ENCODE measurements around the gene ALPP. TPM values are rescaled to one million over a fixed set of nuclear protein-coding genes. Genes with fewer than 3 reads are reported as not detected.

Gene ALPP
- total and polyA plus RNA-seq, 2 of the 13 experiments (the other 11 are each of a cell fraction or from before 2014, with no cell fraction given), result not detected

DNA sequence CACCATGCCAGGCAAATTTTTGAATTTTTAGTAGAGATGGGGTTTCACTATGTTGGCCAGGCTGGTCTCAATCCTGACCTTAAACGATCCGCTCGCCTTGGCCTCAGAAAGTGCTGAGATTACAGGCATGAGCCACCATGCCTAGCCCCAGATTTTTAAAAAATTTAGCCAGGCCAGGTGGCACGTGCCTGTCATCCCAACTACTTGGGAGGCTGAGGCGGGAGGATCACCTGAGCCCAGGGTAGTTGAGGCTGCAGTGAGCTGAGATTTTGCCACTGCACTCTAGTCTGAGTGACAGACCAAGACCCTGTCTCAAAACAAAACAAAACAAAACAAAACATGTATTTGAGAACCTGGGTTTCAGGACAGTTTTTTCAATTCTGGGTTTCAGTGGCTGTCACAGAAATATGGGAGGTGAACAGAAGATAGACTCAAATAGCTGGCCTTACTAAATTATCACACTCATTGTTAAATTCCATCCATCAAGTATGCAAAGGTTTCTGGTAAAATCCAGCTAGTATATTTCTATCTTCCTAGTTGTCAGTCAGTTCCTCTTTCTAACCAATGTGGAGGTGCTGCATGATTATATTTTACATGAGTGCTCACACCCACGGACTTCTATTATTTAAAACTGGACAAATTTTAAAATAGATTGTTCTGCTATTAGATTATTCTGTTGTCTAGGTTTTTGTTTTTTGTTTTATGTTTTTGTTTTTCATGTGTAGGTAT, 33.5 kb downstream of the ALPP start:
- TF ChIP-seq ZNF24 (IDR thresholded peaks at IDR 0.05) (no peak), ZSCAN20 (CRISPR knock-in tag; IDR thresholded peaks at IDR 0.05; ENCODE audit: borderline replicate concordance) (no peak)
- Histone ChIP-seq H3K79me2 (ENCODE audit: insufficient read depth, low read length) (no peaks in the 10 kb centered on the region), H3K27me3 (ENCODE audit: control insufficient read depth in 1 of 2, insufficient read depth in 2 of 2, low read length in 2 of 2) (peaks cover 1 to 49% of the 10 kb centered on the region in 2 experiments; a peak in 4 of 5 replicates), H3K9ac (ENCODE audit: insufficient read depth, low read depth, low read length) (no peak overlapping the region), H3K27ac (ENCODE audit: extremely low read length, insufficient read depth, low read length) (no peak overlapping the region), H3K36me3 (replicated peaks in 1 of 2; ENCODE audit: control insufficient read depth in 1 of 2, insufficient read depth in 2 of 2, low read length in 2 of 2) (no peaks in the 10 kb centered on the region), H3K4me3 (replicated peaks in 1 of 3; ENCODE audit: insufficient read depth in 1 of 3, low read depth in 2 of 3, low read length in 3 of 3) (no peak overlapping the region), H3K4me1 (ENCODE audit: insufficient read depth, low read length) (peaks cover 8% of the 10 kb centered on the region), H2AFZ (ENCODE audit: low read length) (no peak overlapping the region), H3K4me2 (ENCODE audit: low read depth, low read length) (no peak overlapping the region), H3K9me3 (ENCODE audit: low read length) (no peaks in the 10 kb centered on the region), H4K20me1 (ENCODE audit: insufficient read depth, low read length) (no peaks in the 10 kb centered on the region)
- ChIA-PET POLR2A (no interaction called here), CTCF (ENCODE audit: low intra/inter-chr PET ratio, low total read pairs) (no interaction called here)
- 59% methylated on average over 6 of the region's 6 CpGs for WGBS (ENCODE audit: low lambda C conversion rate)
- in situ Hi-C loops (cut with HindIII; ENCODE audit: extremely low pct_ligation_motif_present, low pct_unique_long_range_greater_than_20kb) (no loop called here), intact Hi-C loops (cut with micrococcal nuclease; ENCODE audit: unreplicated experiment) (no loop called here)
- ATAC-seq, result no peak
- no peak for FAIRE-seq
- DNase-seq (ENCODE audit: low spot score), result no peak
- BruUV-seq (replicated peaks), result no TSS peak

DNA sequence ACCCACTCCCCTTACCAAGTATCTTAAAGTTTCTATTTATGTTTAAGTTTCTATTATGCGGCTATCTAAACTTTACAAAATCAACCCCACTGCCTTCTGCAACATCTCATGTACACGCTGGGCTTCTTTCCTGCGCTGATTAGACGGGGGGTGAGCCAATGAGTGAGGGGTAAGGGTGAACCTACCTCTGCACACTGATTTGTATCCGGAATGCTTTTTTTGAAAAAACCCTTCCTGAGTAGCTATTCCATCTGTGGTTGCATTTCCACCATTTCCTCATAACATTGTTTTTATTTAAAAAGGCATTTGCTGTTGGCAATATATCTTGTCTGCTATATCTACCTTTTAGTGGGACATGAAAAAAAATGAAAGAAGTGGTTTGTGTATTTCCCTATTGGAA, 34.4 kb downstream of the ALPP start:
- H3K9ac ChIP-seq (ENCODE audit: insufficient read depth, low read depth, low read length), result no peak overlapping the region
- no peaks in the 10 kb centered on the region for H3K79me2 ChIP-seq (ENCODE audit: insufficient read depth, low read length)
- in situ Hi-C loops (cut with HindIII; ENCODE audit: extremely low pct_ligation_motif_present, low pct_unique_long_range_greater_than_20kb), result no loop called here
- H3K27me3 ChIP-seq (ENCODE audit: control insufficient read depth in 1 of 2, insufficient read depth in 2 of 2, low read length in 2 of 2), result peaks cover 4 to 54% of the 10 kb centered on the region in 2 experiments; a peak in 4 of 5 replicates
- H2AFZ ChIP-seq (ENCODE audit: low read length), result no peak overlapping the region
- H3K4me3 ChIP-seq (replicated peaks in 1 of 3; ENCODE audit: insufficient read depth in 1 of 3, low read depth in 2 of 3, low read length in 3 of 3), result no peak overlapping the region
- H3K4me1 ChIP-seq (ENCODE audit: insufficient read depth, low read length), result no peaks in the 10 kb centered on the region
- H3K4me2 ChIP-seq (ENCODE audit: low read depth, low read length), result no peak overlapping the region
- DNase-seq (ENCODE audit: low spot score) (no peak), ATAC-seq (no peak), FAIRE-seq (no peak)
- H4K20me1 ChIP-seq (ENCODE audit: insufficient read depth, low read length), result no peaks in the 10 kb centered on the region
- BruUV-seq (replicated peaks), result no TSS peak
- POLR2A ChIA-PET, result no interaction called here
- no peaks in the 10 kb centered on the region for H3K36me3 ChIP-seq (replicated peaks in 1 of 2; ENCODE audit: control insufficient read depth in 1 of 2, insufficient read depth in 2 of 2, low read length in 2 of 2)
- 19% methylated on average over 5 of the region's 5 CpGs for WGBS (ENCODE audit: low lambda C conversion rate)
- no peaks in the 10 kb centered on the region for H3K9me3 ChIP-seq (ENCODE audit: low read length)
- no peak overlapping the region for H3K27ac ChIP-seq (ENCODE audit: extremely low read length, insufficient read depth, low read length)
- intact Hi-C loops (cut with micrococcal nuclease; ENCODE audit: unreplicated experiment), result no loop called here
- CTCF ChIA-PET (ENCODE audit: low intra/inter-chr PET ratio, low total read pairs), result no interaction called here
- TF ChIP-seq, protein P1, sequence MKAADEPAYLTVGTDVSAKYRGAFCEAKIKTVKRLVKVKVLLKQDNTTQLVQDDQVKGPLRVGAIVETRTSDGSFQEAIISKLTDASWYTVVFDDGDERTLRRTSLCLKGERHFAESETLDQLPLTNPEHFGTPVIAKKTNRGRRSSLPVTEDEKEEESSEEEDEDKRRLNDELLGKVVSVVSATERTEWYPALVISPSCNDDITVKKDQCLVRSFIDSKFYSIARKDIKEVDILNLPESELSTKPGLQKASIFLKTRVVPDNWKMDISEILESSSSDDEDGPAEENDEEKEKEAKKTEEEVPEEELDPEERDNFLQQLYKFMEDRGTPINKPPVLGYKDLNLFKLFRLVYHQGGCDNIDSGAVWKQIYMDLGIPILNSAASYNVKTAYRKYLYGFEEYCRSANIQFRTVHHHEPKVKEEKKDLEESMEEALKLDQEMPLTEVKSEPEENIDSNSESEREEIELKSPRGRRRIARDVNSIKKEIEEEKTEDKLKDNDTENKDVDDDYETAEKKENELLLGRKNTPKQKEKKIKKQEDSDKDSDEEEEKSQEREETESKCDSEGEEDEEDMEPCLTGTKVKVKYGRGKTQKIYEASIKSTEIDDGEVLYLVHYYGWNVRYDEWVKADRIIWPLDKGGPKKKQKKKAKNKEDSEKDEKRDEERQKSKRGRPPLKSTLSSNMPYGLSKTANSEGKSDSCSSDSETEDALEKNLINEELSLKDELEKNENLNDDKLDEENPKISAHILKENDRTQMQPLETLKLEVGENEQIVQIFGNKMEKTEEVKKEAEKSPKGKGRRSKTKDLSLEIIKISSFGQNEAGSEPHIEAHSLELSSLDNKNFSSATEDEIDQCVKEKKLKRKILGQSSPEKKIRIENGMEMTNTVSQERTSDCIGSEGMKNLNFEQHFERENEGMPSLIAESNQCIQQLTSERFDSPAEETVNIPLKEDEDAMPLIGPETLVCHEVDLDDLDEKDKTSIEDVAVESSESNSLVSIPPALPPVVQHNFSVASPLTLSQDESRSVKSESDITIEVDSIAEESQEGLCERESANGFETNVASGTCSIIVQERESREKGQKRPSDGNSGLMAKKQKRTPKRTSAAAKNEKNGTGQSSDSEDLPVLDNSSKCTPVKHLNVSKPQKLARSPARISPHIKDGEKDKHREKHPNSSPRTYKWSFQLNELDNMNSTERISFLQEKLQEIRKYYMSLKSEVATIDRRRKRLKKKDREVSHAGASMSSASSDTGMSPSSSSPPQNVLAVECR (CRISPR knock-in tag; IDR thresholded peaks at IDR 0.05; ENCODE audit: borderline replicate concordance), result no peak
- TF ChIP-seq, protein P2, sequence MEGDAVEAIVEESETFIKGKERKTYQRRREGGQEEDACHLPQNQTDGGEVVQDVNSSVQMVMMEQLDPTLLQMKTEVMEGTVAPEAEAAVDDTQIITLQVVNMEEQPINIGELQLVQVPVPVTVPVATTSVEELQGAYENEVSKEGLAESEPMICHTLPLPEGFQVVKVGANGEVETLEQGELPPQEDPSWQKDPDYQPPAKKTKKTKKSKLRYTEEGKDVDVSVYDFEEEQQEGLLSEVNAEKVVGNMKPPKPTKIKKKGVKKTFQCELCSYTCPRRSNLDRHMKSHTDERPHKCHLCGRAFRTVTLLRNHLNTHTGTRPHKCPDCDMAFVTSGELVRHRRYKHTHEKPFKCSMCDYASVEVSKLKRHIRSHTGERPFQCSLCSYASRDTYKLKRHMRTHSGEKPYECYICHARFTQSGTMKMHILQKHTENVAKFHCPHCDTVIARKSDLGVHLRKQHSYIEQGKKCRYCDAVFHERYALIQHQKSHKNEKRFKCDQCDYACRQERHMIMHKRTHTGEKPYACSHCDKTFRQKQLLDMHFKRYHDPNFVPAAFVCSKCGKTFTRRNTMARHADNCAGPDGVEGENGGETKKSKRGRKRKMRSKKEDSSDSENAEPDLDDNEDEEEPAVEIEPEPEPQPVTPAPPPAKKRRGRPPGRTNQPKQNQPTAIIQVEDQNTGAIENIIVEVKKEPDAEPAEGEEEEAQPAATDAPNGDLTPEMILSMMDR (CRISPR knock-in tag; IDR thresholded peaks at IDR 0.05), result no peak
- TF ChIP-seq HOXD1 (CRISPR knock-in tag; IDR thresholded peaks at IDR 0.05), result no peak
